Hematopoietic multipotent progenitor cell treated with erythropoietin and hydrocortisone succinate and interleukin-3 and kit ligand, for 6 days (in vitro differentiated cells): ENCODE data around the gene TCOF1.
A peak's percentile ranks its signal among the peaks of the same experiment; 100 is the strongest.

Experiments used
- DNase-seq: peaks from one replicate; pipeline ENCODE4 v3.0.0-alpha.2; 2015

The TCOF1 gene

GRCh38 chr5:150394131-150394530 lies 36.6 kb downstream of the TCOF1 start:
- no peak for DNase-seq

- no peak for DNase-seq
These were observed 37.6 kb downstream of the TCOF1 start for GRCh38 chr5:150394912-150395687.

GRCh38 chr5:150395688-150395975 lies 38.1 kb downstream of the TCOF1 start:
- no peak for DNase-seq

GRCh38 chr5:150396267-150396666 lies 38.8 kb downstream of the TCOF1 start:
- DNase-seq, result no peak

- no peak for DNase-seq
These were observed 39.8 kb downstream of the TCOF1 start for GRCh38 chr5:150397146-150397781.

GRCh38 chr5:150397782-150398721 lies 40.6 kb downstream of the TCOF1 start:
- DNase-seq, result no peak

GRCh38 chr5:150398722-150399523 lies 41.4 kb downstream of the TCOF1 start:
- DNase-seq, result peak; percentile 47

GRCh38 chr5:150399524-150400211 lies 42.2 kb downstream of the TCOF1 start:
- no peak for DNase-seq

- no peak for DNase-seq
These were observed 43.0 kb downstream of the TCOF1 start for GRCh38 chr5:150400316-150401075.

GRCh38 chr5:150401076-150401375 lies 43.5 kb downstream of the TCOF1 start:
- peak; percentile 57 for DNase-seq

- DNase-seq, result no peak
These were observed 44.1 kb downstream of the TCOF1 start for GRCh38 chr5:150401376-150402228.

- DNase-seq, result no peak
These were observed 44.8 kb downstream of the TCOF1 start for GRCh38 chr5:150402229-150402773.

GRCh38 chr5:150402901-150403342 lies 45.4 kb downstream of the TCOF1 start:
- DNase-seq, result no peak

GRCh38 chr5:150404121-150404520 lies 46.6 kb downstream of the TCOF1 start:
- DNase-seq, result no peak

- no peak for DNase-seq
These were observed 47.0 kb downstream of the TCOF1 start for GRCh38 chr5:150404535-150404934.

- DNase-seq, result no peak
These were observed 47.7 kb downstream of the TCOF1 start for GRCh38 chr5:150404941-150405816.

GRCh38 chr5:150406103-150406722 lies 48.7 kb downstream of the TCOF1 start:
- DNase-seq, result no peak

- DNase-seq, result no peak
These were observed 49.2 kb downstream of the TCOF1 start for GRCh38 chr5:150406723-150407095.
